Natural killer cell (primary cell): ENCODE data around the gene MAPK8. TPM values are rescaled to one million over a fixed set of nuclear protein-coding genes. Genes with fewer than 3 reads are reported as not detected.

Experiments
- ATAC-seq, 3 donors: fragments of 150-1000 bp in 2 of 3; fragments of 200-7000 bp in 1 of 3; cut with Tn5 transposase; 1 replicate in 1 of 3; 2 replicates in 2 of 3; pipeline ENCODE4 v1.10.0; 2021; ENCODE audit warnings: mild to moderate bottlenecking in 2 of 3, moderate library complexity in 2 of 3
- DNase-seq, 2 donors: peaks; one replicate each; pipeline versions ENCODE4 v3.0.0 to v3.0.0-alpha.2; 2013 to 2021; ENCODE audit warnings: mixed read lengths in 1 of 2
- H3K27ac ChIP-seq: one replicate; pipeline ENCODE4 v1.5.1; 2013; ENCODE audit warnings: mild to moderate bottlenecking, low read length
- H3K27me3 ChIP-seq: one replicate; pipeline ENCODE4 v1.6.1; 2013; ENCODE audit warnings: low read length; ENCODE audit not compliant: control insufficient read depth, insufficient read depth
- H3K36me3 ChIP-seq: one replicate; pipeline ENCODE4 v1.6.1; 2013; ENCODE audit warnings: low read length; ENCODE audit not compliant: control insufficient read depth, insufficient read depth
- H3K4me1 ChIP-seq: one replicate; pipeline ENCODE4 v1.6.1; 2013; ENCODE audit warnings: low read length; ENCODE audit not compliant: control insufficient read depth, insufficient read depth
- H3K4me3 ChIP-seq: one replicate; pipeline ENCODE4 v1.5.1; 2013; ENCODE audit warnings: low read length
- H3K9me3 ChIP-seq: one replicate; pipeline ENCODE4 v1.6.1; 2013; ENCODE audit warnings: low read length; ENCODE audit not compliant: control insufficient read depth, insufficient read depth
- H3K27ac Mint-ChIP-seq, 2 donors: one replicate each; pipeline ENCODE4 v1.8.0; 2022; ENCODE audit warnings: mild to moderate bottlenecking in 2 of 2, mixed read lengths in 2 of 2, moderate library complexity in 1 of 2
- H3K27me3 Mint-ChIP-seq, 2 donors: one replicate each; pipeline ENCODE4 v1.8.0; 2022; ENCODE audit warnings: low read depth in 2 of 2, mixed read lengths in 2 of 2
- H3K36me3 Mint-ChIP-seq: one replicate; pipeline ENCODE4 v1.8.0; 2022; ENCODE audit warnings: mixed read lengths
- H3K4me1 Mint-ChIP-seq, 2 donors: one replicate each; pipeline ENCODE4 v1.8.0; 2022; ENCODE audit warnings: mixed read lengths in 2 of 2
- H3K4me3 Mint-ChIP-seq: one replicate; pipeline ENCODE4 v1.8.0; 2022; ENCODE audit warnings: mild to moderate bottlenecking, moderate library complexity, mixed read lengths
- H3K9me3 Mint-ChIP-seq, 2 donors: one replicate each; pipeline ENCODE4 v1.8.0; 2022; ENCODE audit warnings: mixed read lengths in 2 of 2
- CTCF ChIP-seq: fragments of 200-600 bp; IDR thresholded peaks from one replicate; pipeline ENCODE4 v1.8.0; 2022; ENCODE audit warnings: antibody characterized with exemption
- WGBS: methylation state at CpG from one replicate; pipeline ENCODE4 v1.1.7; 2013; ENCODE audit warnings: missing lambda C conversion rate; ENCODE audit not compliant: insufficient coverage; 5-methylcytosine and 5-hydroxymethylcytosine counted together
- intact Hi-C: fragments of 100-400 bp; cut with micrococcal nuclease; formaldehyde crosslinking; loops from one replicate; pipeline ENCODE4 v1.14.2; 2022
- total RNA-seq, 4 donors: library from RNA; stranded (reverse); fragments of 120-200 nt in 1 of 4; gene quantifications; one replicate each; pipeline versions ENCODE4 v1.2.3 to v1.2.4, GENCODE V29; 2013 to 2022

The MAPK8 gene
- total RNA-seq, 3 donors from 2014 or later (not counting 1 experiment from before 2014, with no cell fraction given) = 37.3 to 44.5 (median 40.8) TPM

- peaks cover 4% of the 10 kb centered on the region for H3K36me3 ChIP-seq
- H3K27ac ChIP-seq = no peak overlapping the region
- H3K4me1 ChIP-seq = no peaks in the 10 kb centered on the region
- ATAC-seq (no peak), DNase-seq (peak in 1 of 2 donors; percentile 6)
- H3K27me3 ChIP-seq = no peaks in the 10 kb centered on the region
- Mint-ChIP-seq H3K9me3 (no peaks in the 10 kb centered on the region), H3K4me1 (peaks cover 0 to 5% of the 10 kb centered on the region in 2 donors), H3K36me3 (no peaks in the 10 kb centered on the region), H3K27me3 (peaks cover 0 to 7% of the 10 kb centered on the region in 2 donors), H3K4me3 (no peak overlapping the region), H3K27ac (no peak overlapping the region)
- no peak overlapping the region for H3K4me3 ChIP-seq
- WGBS = 83% methylated on average over 10 of the region's 11 CpGs
- no peak for TF ChIP-seq CTCF
- intact Hi-C loops = no loop called here
- H3K9me3 ChIP-seq = no peaks in the 10 kb centered on the region
These were observed 135.8 kb downstream of the MAPK8 start for GRCh38 chr10:48442090-48442808.

GRCh38 chr10:48442809-48443177 is 136.3 kb downstream of the MAPK8 start:
- H3K4me1 Mint-ChIP-seq = peaks cover 0 to 10% of the 10 kb centered on the region in 2 donors
- no peak overlapping the region for H3K27ac Mint-ChIP-seq
- no peaks in the 10 kb centered on the region for H3K36me3 Mint-ChIP-seq
- no peaks in the 10 kb centered on the region for H3K9me3 ChIP-seq
- intact Hi-C loops = no loop called here
- peaks cover 4% of the 10 kb centered on the region for H3K36me3 ChIP-seq
- 92% methylated on average over 5 of the region's 5 CpGs for WGBS
- no peak for TF ChIP-seq CTCF
- DNase-seq (no peak), ATAC-seq (no peak)
- H3K4me3 Mint-ChIP-seq = no peak overlapping the region
- H3K4me3 ChIP-seq = no peak overlapping the region
- H3K4me1 ChIP-seq = no peaks in the 10 kb centered on the region
- no peak overlapping the region for H3K27ac ChIP-seq
- H3K27me3 ChIP-seq = no peaks in the 10 kb centered on the region
- H3K27me3 Mint-ChIP-seq = peaks cover 0 to 7% of the 10 kb centered on the region in 2 donors
- no peaks in the 10 kb centered on the region for H3K9me3 Mint-ChIP-seq

GRCh38 chr10:48444266-48444665 is 137.8 kb downstream of the MAPK8 start:
- H3K27me3 Mint-ChIP-seq = peaks cover 0 to 12% of the 10 kb centered on the region in 2 donors
- no peak overlapping the region for H3K4me3 Mint-ChIP-seq
- intact Hi-C loops = no loop called here
- Histone ChIP-seq H3K27ac (no peak overlapping the region), H3K9me3 (no peaks in the 10 kb centered on the region), H3K4me3 (no peak overlapping the region), H3K36me3 (no peaks in the 10 kb centered on the region), H3K4me1 (no peaks in the 10 kb centered on the region), H3K27me3 (no peaks in the 10 kb centered on the region)
- DNase-seq (no peak), ATAC-seq (no peak)
- 49% methylated on average over 2 of the region's 2 CpGs for WGBS
- no peak overlapping the region for H3K27ac Mint-ChIP-seq
- no peaks in the 10 kb centered on the region for H3K9me3 Mint-ChIP-seq
- H3K36me3 Mint-ChIP-seq = no peaks in the 10 kb centered on the region
- H3K4me1 Mint-ChIP-seq = peaks cover 0 to 10% of the 10 kb centered on the region in 2 donors
- TF ChIP-seq CTCF = no peak
